GM10847 (cell line): ENCODE results near the gene ARHGAP21.

Experiments
- POLR2A ChIP-seq: IDR thresholded peaks from 2 replicates; pipeline ENCODE4 v1.6.1; 2011; ENCODE audit not compliant: insufficient read length; ENCODE audit errors: extremely low read depth

ARHGAP21 gene

DNA sequence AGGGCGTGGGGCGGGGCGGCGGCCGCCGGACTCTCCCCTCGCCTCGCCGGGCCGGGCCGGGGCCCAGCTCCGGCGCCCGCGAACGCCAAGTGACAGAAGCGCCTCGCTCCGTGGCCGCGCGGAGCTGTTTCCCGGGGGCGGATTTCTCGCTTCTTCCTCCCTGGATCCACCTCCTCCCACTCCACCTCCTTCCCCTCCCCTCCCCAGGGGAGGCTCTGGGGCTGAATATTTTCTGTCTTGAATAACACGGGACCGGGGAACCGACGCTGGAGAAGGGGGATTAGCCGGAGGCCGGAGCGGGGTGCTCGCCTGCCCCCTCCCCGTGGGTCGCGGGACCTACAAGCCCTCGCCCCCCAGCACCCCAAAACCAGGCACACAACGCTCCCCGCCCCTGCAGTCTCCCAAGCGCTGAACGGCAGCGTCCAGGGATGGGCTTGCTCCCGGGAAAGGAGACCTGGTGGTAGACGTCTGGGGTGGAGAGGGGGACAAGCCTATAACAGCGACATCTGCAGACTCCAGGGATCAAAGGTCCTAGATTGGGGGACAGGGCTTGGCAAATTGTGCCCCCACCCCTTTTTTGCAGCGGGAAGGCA lies at the start of gene ARHGAP21:
ARHGAP21 (minus strand) TSS at position 100 of the 593 bp plus-strand sequence. CDS start 1,988 bp downstream, outside the sequence.
- no peak for TF ChIP-seq POLR2A

DNA sequence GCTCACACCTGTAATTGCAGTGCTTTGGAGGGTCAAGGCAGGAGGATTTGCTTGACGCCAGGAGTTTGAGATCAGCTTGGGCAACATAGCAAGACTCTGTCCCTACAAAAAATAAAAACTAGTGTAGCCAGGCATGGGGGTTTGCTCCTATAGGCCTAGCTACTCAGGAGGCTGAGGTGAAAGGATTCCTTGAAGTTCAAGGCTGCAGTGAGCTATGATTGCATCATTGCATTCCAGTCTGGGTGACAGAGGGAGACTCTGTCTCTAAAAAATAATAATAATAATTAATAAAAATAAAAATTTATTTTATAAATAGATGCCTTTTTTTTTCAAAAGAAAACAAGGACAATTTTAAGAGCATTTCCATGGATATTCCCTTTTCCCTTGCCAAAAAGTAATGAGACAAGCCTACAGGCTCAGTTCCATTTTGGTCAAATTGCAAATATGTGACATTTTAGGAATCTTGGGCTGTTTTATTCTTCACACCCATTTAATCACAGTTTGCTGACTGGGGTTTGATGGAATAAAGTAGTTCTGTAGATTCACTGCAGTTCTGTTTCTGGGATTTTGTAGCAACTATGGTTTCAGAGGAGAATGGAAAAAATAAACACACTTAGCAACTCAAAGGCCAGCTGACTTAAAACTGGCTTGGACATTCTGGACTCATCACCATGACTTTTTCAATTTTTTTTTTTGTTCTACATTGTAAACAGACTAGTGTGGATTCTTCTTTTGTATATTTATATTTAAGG lies 48.4 kb upstream of the ARHGAP21 start:
- TF ChIP-seq POLR2A = no peak

DNA sequence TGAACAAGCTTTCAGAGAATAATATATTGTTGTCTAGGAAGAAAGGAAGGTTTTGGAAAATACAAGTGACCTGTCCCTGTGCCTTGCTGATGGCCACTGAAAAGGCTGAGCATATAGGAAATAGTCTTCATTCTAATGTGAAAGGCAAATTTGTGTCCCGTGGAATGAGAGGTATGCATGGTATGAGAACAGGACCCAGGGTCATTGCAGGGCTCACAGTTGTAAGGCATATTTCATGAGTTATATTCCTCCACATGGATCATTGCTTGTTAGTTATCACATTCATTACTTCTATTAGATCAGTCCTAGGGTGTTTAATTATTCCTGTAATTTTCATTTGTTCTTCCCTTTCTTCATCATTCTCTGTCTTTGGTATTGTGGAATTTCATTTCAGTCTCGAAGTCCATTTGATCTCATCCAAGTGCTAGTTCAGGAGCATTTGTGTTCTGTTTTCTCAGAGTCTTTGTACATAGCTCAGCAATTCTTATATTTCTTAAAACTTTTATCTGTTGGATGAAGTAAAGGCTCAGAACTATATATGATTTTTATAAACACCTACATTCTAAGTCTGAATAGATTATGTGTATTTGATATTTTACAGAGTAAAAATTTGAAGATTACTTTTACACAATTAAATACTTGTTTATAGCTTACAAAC lies 39.4 kb upstream of the ARHGAP21 start:
- TF ChIP-seq POLR2A = no peak

- no peak for TF ChIP-seq POLR2A
Observed at GRCh38 chr10:24762161-24762924, 38.7 kb upstream of the ARHGAP21 start.

DNA sequence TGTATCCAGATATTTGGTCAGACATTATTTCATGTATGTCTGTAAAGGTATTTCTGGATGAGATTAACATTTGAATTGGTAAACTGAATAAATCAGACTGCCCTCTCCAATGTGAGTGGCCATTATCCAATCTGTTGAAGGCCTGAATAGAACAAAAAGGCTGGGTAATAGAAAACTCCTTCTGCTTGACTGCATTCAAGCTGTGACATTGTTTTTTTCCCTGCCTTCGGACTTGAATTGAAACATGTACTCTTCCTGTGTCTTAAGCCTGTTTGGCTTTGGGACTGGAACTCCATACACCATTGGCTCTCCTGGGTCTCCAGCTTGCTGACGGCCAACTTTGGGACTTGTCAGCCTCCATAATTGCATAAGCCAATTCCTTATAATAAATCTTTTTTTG lies 36.0 kb upstream of the ARHGAP21 start:
- TF ChIP-seq POLR2A = no peak

GRCh38 chr10:24756283-24756682 lies 32.6 kb upstream of the ARHGAP21 start:
- no peak for TF ChIP-seq POLR2A

DNA sequence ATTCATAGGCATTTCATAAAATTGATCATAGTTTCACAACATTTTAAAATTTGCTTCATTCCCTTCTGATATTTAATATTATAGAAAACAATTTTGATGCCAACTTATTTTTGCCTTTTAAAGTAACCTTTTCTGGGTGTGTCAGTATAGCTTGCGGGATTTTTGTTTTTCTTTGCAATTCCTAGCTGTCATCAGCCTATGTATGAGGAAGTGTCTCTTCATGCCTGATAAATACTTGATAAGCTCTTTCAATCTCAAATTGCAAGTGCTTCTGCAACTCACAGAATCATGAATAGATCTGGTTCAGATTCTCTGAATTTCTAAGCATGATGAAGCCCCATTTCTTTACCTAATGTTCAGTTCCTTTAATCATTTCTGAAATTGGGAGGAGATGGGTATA lies 28.0 kb upstream of the ARHGAP21 start:
- TF ChIP-seq POLR2A = no peak

GRCh38 chr10:24750695-24751094 lies 27.0 kb upstream of the ARHGAP21 start:
- TF ChIP-seq POLR2A = no peak

DNA sequence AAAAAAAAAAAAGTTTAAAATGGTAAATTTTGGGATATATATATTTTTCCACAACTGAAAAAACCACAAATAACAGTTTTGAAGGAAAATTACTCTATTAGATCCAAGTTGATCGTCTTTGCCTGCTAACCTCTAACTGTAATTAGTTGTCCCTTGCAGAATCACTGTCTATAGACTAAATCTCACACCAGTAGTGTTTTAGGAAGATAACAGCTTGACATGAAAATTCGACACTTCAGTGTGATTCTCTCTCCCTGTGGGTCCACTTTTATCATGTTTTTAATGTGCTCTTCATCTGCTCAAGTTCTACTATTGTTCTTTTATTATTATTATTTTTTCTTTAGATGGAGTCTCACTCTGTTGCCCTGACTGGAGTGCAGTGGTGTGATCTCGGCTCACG lies 24.5 kb upstream of the ARHGAP21 start:
- no peak for TF ChIP-seq POLR2A

GRCh38 chr10:24744946-24745345 lies 21.3 kb upstream of the ARHGAP21 start:
- no peak for TF ChIP-seq POLR2A

GRCh38 chr10:24740714-24741113 lies 17.0 kb upstream of the ARHGAP21 start:
- TF ChIP-seq POLR2A = no peak

- TF ChIP-seq POLR2A = no peak
Observed at GRCh38 chr10:24737001-24737400, 13.3 kb upstream of the ARHGAP21 start.

- no peak for TF ChIP-seq POLR2A
Observed at GRCh38 chr10:24731942-24732341, 8.3 kb upstream of the ARHGAP21 start.

GRCh38 chr10:24730811-24731210 lies 7.1 kb upstream of the ARHGAP21 start:
- no peak for TF ChIP-seq POLR2A

DNA sequence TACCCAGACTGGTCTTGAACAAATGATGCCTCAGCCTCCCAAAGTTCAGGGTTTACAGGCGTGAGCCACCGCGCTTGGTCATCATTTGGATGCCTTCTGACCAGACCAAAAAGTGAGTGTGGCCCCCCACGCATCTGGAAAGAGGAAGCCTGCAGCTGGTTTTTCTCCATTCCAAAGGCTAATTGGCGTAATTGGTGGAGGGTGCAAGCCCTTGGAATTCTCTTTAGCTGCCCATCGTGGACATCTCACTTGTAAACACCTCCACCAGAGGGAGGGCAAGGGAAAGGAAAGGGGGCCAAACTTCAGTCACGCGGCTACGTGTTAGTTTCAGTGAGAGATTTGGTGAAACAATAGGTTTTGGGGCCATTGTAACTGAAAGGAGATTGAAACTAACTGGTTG lies 4.1 kb upstream of the ARHGAP21 start:
- no peak for TF ChIP-seq POLR2A
